Parathyroid adenoma (tissue), 2 donors: ENCODE measurements around the gene GLIPR1L1.

Source experiments
- H2AFZ ChIP-seq: fragments of 300-600 bp; sonication (generic); one replicate; pipeline ENCODE4 v1.7.0; 2017; ENCODE audit warnings: antibody characterized with exemption, mild to moderate bottlenecking
- H3K27ac ChIP-seq: fragments of 300-600 bp; sonication (generic); one replicate; pipeline ENCODE4 v1.7.0; 2017
- H3K27me3 ChIP-seq: fragments of 300-600 bp; sonication (generic); one replicate; pipeline ENCODE4 v1.7.0; 2017; ENCODE audit warnings: low read length; ENCODE audit not compliant: control insufficient read depth, insufficient read depth
- H3K36me3 ChIP-seq: fragments of 300-600 bp; sonication (generic); one replicate; pipeline ENCODE4 v1.7.0; 2017; ENCODE audit warnings: low read length; ENCODE audit not compliant: control insufficient read depth, insufficient read depth
- H3K4me1 ChIP-seq: fragments of 300-600 bp; sonication (generic); one replicate; pipeline ENCODE4 v1.7.0; 2017; ENCODE audit warnings: control low read depth
- H3K4me2 ChIP-seq: fragments of 300-600 bp; sonication (generic); one replicate; pipeline ENCODE4 v1.7.0; 2017; ENCODE audit warnings: low read length
- H3K4me3 ChIP-seq: fragments of 300-600 bp; sonication (generic); one replicate; pipeline ENCODE4 v1.7.0; 2017; ENCODE audit warnings: low read depth, low read length
- H3K79me2 ChIP-seq: fragments of 300-600 bp; sonication (generic); one replicate; pipeline ENCODE4 v1.7.0; 2017; ENCODE audit warnings: control low read depth
- H3K9ac ChIP-seq: fragments of 300-600 bp; sonication (generic); one replicate; pipeline ENCODE4 v1.7.0; 2017; ENCODE audit warnings: mild to moderate bottlenecking
- H3K9me3 ChIP-seq: fragments of 300-600 bp; sonication (generic); one replicate; pipeline ENCODE4 v1.7.0; 2017; ENCODE audit warnings: low read length; ENCODE audit not compliant: control insufficient read depth
- TF ChIP-seq, protein P1 (sequence below): fragments of 300-600 bp; sonication (generic); IDR thresholded peaks from one replicate; pipeline ENCODE4 v1.7.0; 2017; ENCODE audit warnings: antibody characterized with exemption, mild to moderate bottlenecking
- donor health status: primary hyperparathyroidism.

The GLIPR1L1 gene

DNA sequence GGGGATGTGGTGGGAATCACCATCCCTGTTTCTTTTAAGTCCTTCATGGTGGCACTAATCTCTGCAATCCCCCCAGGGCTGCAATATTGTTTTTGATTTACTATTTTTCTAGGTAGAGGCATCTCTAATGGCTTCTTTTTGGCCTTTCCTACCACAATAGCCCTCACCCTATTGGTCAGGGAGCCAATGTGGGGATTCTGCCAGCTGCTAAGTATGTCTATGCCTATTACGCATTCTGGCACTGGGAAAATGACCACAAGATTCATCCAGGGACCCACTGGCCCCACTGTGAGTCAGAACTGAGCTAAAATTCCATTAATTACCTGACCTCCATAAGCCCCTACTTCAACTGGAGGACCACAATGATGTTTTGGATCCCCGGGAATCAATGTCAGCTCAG, 40.5 kb downstream of the GLIPR1L1 start:
- H3K27ac ChIP-seq, result no peak overlapping the region
- TF ChIP-seq, protein P1, sequence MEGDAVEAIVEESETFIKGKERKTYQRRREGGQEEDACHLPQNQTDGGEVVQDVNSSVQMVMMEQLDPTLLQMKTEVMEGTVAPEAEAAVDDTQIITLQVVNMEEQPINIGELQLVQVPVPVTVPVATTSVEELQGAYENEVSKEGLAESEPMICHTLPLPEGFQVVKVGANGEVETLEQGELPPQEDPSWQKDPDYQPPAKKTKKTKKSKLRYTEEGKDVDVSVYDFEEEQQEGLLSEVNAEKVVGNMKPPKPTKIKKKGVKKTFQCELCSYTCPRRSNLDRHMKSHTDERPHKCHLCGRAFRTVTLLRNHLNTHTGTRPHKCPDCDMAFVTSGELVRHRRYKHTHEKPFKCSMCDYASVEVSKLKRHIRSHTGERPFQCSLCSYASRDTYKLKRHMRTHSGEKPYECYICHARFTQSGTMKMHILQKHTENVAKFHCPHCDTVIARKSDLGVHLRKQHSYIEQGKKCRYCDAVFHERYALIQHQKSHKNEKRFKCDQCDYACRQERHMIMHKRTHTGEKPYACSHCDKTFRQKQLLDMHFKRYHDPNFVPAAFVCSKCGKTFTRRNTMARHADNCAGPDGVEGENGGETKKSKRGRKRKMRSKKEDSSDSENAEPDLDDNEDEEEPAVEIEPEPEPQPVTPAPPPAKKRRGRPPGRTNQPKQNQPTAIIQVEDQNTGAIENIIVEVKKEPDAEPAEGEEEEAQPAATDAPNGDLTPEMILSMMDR, result no peak
- H3K27me3 ChIP-seq, result no peaks in the 10 kb centered on the region
- H3K79me2 ChIP-seq, result no peaks in the 10 kb centered on the region
- H3K4me2 ChIP-seq, result no peak overlapping the region
- H3K9me3 ChIP-seq, result no peaks in the 10 kb centered on the region
- no peaks in the 10 kb centered on the region for H3K36me3 ChIP-seq
- no peak overlapping the region for H3K9ac ChIP-seq
- H3K4me3 ChIP-seq, result no peak overlapping the region
- H3K4me1 ChIP-seq, result no peaks in the 10 kb centered on the region
- H2AFZ ChIP-seq, result no peak overlapping the region

DNA sequence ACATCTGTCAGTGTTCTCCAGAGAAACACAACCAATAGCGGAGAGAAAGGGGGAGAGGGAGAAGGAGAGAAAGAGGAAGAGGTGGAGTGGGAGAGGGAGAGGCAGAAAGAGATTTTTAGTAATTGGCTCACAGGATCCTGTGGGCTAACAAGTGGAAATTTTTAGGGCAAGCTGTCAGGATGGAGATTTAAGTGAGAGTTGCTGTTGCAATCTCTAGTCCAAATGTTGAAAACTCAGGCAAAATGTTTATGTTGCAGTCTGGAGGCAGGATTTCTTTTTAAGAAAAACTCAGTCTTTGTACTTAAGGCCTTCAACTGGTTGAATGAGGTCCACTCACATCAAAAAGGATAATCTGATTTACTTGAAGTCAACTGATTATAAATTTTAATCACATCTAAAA, 43.9 kb downstream of the GLIPR1L1 start:
- H2AFZ ChIP-seq, result no peak overlapping the region
- no peaks in the 10 kb centered on the region for H3K36me3 ChIP-seq
- H3K27ac ChIP-seq, result no peak overlapping the region
- TF ChIP-seq, protein P1, result no peak
- no peaks in the 10 kb centered on the region for H3K9me3 ChIP-seq
- H3K4me2 ChIP-seq, result no peak overlapping the region
- no peaks in the 10 kb centered on the region for H3K27me3 ChIP-seq
- H3K9ac ChIP-seq, result no peak overlapping the region
- H3K4me1 ChIP-seq, result no peaks in the 10 kb centered on the region
- no peak overlapping the region for H3K4me3 ChIP-seq
- no peaks in the 10 kb centered on the region for H3K79me2 ChIP-seq

GRCh38 chr12:75389061-75389460, 54.6 kb downstream of the GLIPR1L1 start:
- TF ChIP-seq, protein P1, result no peak
- Histone ChIP-seq H3K9ac (no peak overlapping the region), H3K36me3 (no peaks in the 10 kb centered on the region), H3K27me3 (no peaks in the 10 kb centered on the region), H3K4me3 (no peak overlapping the region), H3K4me1 (peaks cover 5% of the 10 kb centered on the region), H2AFZ (no peak overlapping the region), H3K27ac (no peak overlapping the region), H3K4me2 (no peak overlapping the region), H3K9me3 (no peaks in the 10 kb centered on the region), H3K79me2 (no peaks in the 10 kb centered on the region)

- Histone ChIP-seq H3K9ac (no peak overlapping the region), H3K4me3 (peak overlapping the region; percentile 71), H3K27me3 (no peaks in the 10 kb centered on the region), H3K4me1 (peaks cover 5% of the 10 kb centered on the region), H3K79me2 (no peaks in the 10 kb centered on the region), H2AFZ (peak overlapping the region; percentile 97), H3K36me3 (no peaks in the 10 kb centered on the region), H3K27ac (peak overlapping the region; percentile 92), H3K9me3 (no peaks in the 10 kb centered on the region), H3K4me2 (peak overlapping the region; percentile 78)
- TF ChIP-seq, protein P1, result no peak
Observed at GRCh38 chr12:75389706-75390105, 55.2 kb downstream of the GLIPR1L1 start.

DNA sequence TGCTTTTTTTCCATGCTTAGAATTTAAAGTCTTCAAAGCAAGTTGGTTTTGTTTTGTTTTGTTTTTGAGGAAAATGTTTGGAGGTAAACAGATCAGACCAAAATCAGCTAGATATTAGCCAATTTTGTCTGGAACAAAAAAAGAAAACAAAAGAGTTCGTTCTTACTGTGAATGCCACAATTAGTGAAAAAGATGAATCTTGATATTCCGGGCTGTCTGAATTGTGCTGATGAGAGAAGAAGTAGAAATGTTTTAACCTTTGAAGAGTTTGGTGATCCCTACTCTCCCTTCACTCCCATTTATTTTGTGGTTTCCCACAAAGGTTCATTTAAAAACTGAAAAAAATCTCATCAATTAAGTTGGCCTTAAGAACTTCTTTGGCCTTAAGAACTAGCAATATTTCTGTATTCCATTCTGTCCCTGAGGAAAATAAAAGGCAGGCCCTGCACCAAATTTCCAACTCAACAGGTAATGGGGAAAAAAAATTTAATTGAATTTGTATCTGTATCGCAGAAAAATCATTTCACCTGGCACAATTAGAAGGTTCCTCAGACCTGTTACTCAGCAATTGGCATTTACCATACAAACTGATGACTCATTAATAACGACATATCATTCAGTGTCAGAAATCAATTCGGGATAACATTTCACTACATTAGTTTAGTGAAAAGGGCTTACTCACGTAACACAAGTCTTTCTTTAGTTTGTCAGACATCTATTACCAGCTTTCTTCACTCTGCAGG, 55.9 kb downstream of the GLIPR1L1 start:
- no peaks in the 10 kb centered on the region for H3K79me2 ChIP-seq
- no peaks in the 10 kb centered on the region for H3K36me3 ChIP-seq
- peak overlapping the region; percentile 97 for H2AFZ ChIP-seq
- TF ChIP-seq, protein P1, result no peak
- peak overlapping the region; percentile 92 for H3K27ac ChIP-seq
- H3K4me3 ChIP-seq, result peak overlapping the region; percentile 71
- H3K4me2 ChIP-seq, result peak overlapping the region; percentile 78
- H3K4me1 ChIP-seq, result peaks cover 5% of the 10 kb centered on the region
- no peaks in the 10 kb centered on the region for H3K27me3 ChIP-seq
- H3K9ac ChIP-seq, result no peak overlapping the region
- H3K9me3 ChIP-seq, result no peaks in the 10 kb centered on the region
